ENCODE data around the gene LIN7A.

The LIN7A gene, protein sequence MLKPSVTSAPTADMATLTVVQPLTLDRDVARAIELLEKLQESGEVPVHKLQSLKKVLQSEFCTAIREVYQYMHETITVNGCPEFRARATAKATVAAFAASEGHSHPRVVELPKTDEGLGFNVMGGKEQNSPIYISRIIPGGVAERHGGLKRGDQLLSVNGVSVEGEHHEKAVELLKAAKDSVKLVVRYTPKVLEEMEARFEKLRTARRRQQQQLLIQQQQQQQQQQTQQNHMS

DNA sequence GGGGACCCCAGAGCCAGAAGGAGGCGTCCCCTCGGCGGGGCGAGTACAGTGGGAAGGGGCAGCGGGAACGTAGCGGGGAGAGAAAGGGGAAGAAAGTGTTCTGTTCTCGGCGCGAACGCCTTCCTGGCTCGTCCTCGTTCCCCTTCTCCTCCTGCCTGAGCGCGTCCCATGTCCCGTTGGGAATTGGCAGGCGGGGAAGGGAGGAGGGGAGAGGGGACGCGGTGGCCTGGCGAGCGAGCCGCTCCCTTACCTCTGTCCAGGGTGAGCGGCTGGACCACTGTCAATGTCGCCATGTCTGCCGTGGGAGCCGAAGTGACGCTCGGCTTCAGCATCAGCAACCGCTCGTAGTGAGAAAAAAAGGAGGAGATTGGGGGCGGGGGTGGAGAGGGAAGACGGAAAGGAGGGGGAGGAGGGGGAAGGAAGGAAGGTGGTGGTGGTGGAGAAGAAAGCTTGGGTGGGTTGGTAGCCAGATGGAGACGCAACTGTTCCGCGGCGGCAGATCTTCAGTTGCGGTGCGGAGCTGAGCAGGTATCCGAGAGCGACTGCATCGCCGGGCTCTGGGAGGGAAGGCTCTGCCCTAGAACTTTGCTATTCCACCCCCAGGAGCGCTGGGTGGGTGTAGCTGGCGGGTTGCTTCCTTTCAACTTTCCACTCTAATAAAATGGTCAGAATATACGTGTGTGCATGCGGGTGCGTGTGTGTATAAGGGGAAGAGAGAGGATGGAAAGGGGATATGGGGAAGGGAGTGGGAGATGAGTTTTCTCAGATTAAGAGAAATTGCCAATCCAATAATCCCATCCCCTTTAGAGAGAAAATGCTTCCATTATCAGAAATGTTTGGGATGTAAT, at the start of gene LIN7A:
Gene LIN7A, minus strand, starts transcription at position 544 of the 848 bp plus-strand sequence. Its CDS starts 212 bp downstream, at position 332.
- peak; percentile 52 for DNase-seq (ENCODE audit: low read depth)

DNA sequence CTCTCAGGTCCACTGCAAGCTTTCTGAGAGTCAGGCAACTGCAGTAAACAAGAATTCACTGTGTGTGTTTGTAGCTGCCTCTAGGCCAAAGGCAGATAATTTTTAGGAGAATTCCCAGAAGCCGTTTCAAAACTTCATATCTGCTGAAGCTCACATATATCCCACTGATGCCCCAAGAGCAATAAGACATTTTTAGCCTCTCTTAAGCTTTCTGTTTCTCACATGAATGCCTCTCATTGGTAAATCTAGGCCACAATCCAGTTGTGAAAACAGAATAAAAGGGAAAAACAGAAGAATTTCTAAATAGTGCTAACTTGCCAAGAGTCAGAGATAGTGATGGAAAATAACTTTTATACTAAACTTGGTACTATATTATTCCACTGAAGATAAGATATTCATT, 48.5 kb upstream of the LIN7A start:
- DNase-seq (ENCODE audit: low read depth): no peak

DNA sequence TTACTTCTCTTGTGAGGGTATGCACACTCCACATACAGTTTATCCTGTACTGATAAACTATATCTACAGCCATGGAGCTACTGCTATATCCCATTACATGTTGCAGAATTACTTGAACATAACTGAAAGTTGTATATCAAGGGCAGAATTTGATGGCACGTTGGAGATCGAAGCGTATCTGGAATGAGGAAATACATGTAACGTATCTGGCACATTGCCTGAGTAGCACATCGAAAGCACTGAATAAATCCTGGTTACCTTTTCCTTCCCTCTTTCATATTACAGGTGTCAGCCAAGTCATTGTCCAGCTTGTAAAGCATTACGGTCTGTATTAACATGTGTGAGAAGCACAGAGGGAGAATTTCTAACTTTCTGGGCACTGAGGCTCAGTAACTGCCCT, 42.1 kb upstream of the LIN7A start:
- DNase-seq (ENCODE audit: low read depth): no peak

DNA sequence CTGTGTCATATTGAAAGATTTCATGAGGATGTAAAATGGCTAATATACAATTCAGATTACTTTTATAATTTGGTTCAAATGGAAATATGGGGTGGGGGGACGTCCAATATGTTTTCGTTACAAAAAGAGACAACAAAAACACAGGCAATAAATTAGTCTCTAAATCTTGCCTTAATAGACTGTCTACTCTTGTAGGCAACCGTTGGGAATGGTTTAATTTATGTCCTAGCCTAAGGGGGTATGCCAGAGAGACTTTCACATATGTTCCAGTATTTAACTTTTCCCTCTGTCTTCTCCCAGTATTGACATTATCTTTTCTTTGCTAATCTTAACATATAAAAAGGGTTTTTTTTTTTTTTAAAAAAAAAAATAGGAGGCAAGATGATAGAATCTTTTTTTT, 41.5 kb upstream of the LIN7A start:
- DNase-seq (ENCODE audit: low read depth): no peak

DNA sequence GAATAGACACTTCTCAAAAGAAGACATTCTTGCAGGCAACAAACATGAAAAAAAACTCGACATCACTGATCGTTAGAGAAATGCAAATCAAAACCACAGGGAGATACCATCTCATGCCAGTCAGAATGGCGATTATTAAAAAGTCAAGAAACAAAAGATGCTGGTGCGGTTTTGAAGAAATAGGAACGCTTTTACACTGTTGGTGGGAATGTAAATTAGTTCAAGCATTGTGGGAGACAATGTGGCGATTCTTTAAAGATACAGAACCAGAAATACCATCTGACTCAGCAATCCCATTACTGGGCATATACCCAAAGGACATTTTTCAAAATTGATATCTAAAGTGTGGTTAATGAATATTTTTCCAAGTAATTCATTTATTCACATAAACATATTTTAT, 39.6 kb upstream of the LIN7A start:
- DNase-seq (ENCODE audit: low read depth): no peak

DNA sequence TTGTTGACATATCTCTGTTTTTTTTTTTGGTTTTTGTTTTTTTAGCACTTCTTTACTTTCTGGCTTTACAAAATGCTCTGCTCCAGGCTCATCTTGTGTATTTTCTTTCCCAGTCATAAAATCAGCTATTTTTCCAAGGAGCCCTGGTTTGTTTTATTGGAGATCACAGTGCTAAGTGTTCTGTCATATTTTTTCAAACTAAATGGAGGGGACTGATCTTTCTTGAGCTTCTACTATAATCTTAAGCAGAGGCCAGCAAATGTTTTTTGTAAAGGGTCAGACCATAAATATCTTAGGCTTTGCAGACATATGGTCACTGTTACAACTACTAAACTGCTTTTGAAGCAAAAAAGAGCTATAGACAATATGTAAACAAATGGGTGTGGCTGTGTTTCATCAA, 30.6 kb upstream of the LIN7A start:
- no peak for DNase-seq (ENCODE audit: low read depth)

DNA sequence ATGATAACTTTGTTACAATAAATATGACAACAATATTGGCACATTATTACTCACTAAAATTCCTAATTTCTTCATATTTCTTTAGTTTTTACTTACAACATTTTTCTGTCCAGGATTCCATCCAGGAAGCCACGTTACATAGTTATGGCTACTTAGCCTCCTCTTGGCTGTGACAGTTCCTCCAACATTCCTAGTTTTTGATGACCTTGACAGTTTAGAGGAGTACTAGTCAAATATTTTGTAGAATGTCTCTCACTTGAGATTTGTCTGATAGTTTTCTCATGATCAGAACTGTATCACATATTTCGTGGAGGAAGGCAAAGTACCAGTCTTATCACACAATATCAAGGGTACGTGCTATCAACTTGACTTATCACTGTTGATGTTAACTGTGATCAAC, 29.8 kb upstream of the LIN7A start:
- DNase-seq (ENCODE audit: low read depth): no peak

DNA sequence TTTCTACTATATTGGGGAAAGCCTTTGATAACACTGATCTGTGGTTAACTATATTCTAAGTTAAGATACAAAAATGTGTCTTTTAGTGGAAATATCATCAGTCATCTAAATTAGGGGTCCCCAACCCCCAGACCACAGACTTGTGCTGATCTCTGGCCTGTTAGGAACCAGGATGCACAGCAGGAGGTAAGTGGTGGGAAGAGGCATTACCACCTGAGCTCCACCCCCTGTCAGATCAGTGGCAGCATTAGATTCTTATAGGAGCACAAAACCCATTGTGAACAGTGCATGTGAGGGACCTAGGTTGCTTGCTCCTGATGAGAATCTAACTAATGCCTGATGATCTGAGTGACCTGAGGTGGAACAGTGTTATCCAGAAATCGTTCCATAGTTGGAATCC, 28.3 kb upstream of the LIN7A start:
- DNase-seq (ENCODE audit: low read depth): no peak

DNA sequence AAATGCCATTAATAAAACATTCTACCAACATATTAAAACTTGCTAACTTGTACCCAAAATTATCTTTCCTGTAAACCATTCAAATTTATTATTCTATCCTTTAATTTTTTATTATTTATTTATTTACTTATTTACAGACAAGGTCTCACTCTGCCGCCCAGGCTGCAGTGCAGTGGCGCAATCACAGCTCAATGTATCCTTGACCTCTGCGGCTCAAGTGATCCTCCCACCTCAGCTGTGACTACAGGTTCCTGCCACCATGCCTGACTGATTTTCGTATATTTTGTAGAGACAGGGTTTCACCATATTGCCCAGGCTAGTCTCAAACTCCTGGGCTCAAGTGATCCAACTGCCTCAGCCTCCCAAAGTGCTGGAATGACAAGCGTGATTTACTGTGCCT, 20.4 kb upstream of the LIN7A start:
- DNase-seq (ENCODE audit: low read depth): no peak

DNA sequence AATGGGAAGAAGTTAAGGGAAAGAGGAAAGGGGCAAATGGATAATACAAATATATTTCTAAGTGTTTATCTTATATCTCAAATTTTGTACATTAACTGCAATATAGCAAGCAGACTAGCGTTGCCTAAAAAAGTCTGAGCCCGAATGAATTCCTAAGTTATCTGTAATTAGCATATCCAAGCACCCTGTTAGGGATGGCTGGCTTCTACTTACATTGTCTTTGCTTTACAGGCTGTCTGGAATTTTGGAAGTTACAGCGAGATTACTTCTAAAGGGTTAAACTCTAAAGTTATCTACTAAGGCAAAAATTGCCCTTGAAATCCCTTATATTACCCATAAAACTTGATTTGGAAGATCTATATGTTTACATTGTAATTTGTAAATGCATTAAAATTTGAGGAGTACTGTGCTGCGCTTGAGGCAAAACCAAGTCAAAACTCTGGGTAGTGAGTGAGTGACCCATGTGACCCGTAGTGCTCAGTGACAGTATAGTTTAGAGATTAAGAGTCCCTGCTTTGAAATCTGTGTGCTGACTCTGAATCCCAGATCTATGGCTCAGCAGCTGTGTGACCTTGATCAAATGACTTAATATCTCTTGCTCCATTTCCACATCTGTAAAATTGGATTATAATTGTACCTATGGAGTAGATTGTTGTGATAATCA, 17.3 kb upstream of the LIN7A start:
- no peak for DNase-seq (ENCODE audit: low read depth)

DNA sequence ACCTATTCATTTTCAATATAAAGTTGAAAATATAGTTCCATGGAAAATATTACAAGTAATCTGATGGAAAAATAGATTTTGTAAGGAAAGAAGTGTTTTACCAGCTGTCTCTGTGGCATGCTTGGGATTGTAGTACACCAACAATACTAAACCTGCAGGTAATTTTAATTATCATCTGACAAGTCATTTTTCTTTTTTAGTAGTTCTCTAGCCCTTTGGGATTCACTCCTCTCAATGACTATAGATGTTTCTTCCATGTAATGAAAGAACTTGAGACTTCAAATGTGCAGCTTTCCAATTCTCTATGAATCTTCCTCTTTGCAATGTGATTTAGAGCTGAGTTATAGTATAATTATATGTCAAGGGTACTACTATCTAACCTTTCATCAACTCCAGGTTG, 14.7 kb upstream of the LIN7A start:
- no peak for DNase-seq (ENCODE audit: low read depth)

DNA sequence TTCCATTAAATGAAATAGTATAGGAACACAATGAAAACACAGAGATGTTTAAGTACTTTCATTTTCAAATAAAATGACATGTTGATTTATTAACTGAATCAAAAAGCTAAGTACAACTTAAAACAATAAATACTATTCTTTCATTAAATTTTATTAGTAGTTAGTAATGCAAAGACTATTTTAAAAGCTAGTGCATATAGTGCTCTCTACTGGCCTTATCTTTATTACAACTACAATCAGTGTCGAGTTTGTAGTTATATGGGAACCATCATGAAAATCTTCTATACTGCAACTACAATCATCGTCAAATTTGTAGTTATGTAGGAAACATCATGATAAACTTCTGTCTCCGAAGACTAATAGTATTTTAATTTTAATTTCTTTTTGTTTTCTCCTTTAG, 8.9 kb upstream of the LIN7A start:
- DNase-seq (ENCODE audit: low read depth): peak; percentile 42

DNA sequence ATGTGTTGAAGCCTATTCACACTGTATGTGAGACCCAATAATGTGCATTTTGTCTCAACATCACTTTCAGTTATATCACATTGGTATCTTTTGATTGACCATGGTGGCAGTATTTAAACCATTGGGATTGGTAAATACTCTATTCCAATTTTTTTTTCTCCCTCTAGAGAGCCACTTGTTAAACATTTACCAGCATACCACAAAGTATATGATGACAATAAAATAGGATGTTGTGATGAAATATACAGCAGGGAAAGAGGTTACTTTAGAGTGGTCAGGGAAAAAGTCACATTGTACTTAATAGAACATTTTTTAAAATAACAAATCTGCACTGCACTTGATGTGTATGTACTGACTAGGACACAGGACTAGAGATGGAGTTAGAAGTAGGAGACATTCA, 5.6 kb upstream of the LIN7A start:
- DNase-seq (ENCODE audit: low read depth): no peak

DNA sequence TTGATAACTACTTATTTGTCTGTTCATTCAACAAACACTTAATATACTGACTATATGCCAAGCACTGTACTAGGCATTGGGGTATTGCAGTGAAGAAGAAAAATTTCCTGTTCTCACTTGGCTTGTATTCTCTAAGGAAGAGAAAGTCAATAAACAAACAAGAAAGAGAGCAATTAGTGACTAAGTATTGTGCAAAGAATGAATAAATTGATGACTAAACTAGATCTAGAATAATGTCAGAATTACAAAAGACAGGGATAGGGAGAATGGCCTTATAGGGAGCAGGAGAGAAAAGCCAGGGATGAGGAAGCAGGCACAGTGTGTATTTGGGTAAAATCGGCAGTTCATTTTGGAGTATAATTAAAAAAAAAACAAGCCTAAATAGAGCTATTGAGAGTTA, 4.2 kb upstream of the LIN7A start:
- peak; percentile 17 for DNase-seq (ENCODE audit: low read depth)

DNA sequence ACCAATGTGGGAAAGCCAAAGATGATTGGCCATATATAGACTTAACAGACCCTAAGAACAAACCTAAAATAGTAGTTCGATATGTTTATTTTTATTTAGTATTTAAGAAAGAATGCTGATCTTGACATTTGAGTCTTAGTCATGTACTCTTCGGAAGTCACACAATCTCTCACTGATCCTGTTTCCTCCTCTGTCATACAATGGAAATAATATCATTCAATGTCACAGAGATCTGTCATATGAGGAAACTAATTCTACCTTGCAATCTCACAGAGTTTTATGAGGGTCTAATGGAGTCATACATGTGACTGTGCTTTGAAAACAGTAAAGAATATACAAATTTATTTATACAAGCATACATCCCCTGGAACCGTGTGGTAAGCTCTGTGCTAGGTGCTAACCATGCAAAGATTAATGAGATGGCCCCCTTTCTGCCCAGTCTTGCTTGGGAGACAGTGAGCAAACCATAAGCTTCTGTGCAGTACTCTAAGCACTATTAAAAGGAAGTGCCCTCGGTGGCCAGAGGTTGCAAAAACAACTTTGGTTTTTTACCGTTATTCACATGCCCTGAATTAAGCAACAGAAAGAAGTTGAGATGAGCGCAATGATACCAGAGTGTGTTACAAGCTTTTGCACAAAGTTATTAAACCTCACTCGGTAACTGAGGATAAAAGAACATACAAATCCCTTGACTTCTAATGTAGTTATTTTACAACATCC, 1.7 kb upstream of the LIN7A start:
- peak; percentile 26 for DNase-seq (ENCODE audit: low read depth)

DNA sequence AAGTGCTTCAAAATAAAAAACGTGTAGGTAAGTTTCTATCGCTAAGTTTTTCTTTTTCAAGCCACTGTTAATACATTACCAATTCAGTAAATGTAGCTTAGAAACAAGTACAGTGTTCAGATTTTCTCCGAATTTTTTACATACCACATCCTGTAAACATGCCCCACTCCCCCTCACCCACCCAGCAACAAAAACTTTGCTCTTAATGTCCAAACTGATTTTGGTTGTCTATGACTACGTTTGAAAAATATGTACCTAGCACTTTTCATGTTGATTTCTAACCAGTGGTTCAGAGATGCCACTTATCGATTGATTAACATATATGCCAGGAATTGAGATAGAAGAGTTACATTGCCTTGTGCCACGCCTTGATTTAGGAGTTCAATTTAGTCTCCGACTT, 663 bp upstream of the LIN7A start:
- DNase-seq (ENCODE audit: low read depth): no peak

DNA sequence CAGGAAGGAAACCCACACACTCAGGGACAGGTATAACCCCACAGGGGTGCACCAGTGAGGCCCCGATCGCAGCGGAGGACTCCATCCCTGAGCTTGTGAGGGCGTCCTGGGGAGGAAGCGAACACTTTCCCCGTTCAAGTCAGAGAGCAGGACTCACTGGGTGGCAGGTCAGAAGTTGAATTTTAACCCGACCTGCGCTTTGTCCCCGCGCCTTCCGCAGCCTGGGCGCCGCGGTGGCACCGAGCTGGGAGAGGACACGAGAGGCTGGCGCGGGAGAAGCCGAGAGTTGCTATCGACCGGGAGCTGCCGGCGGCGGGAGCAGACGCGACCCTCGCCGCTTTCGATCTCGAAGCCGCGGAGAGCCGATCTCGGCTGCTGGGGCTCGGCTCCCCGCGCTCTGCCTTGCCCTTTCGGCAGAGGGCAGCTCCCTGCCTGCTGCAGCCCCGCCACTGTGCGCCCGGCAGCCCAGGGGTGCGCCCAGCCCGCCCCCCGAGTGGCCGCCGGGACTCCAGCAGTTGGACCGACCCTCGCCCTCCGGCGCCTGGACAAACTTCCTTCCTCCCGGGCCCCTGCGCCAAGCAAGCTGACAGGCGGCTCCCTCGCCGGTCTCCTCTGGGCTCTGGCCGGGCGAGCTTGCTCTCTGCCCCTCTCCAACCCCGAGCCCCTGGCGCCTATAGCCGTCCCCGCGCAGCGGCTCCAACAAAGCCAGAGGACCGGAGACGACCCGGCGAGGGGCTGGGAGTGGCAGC, 918 bp downstream of the LIN7A start:
- peak; percentile 58 for DNase-seq (ENCODE audit: low read depth)

DNA sequence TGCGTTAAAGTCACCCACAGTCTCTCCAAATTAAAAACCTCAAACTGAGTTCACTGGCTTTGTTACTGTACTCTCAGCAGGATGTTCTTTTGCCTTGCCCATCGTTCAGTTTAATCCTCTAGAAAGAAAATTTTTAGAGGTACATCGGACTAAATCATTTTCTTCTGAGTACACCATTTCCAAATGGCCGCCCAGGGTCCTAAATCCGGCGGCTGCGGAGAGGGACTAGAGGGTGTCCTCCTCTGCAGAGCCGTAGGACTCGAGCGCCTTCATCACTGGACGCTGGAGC, 1.4 kb downstream of the LIN7A start:
- DNase-seq (ENCODE audit: low read depth): no peak

DNA sequence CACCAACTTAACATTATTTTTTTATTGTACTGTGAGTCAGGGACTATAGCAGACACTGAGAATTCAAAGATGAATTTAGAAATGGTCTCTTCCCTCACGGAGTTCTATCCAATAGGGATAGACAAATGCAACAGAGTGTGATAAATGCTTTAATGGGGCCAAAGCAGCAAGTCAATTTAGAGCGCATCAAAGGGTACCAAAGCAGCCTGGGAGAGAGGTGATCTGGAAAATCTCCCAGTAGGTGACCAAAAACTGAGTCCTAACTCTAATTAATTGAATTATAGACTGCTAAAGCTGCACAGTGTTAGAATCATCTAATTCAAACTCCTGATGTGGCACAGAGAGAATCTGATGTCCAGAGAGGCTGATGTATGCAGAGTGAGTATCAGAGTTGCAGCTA, 2.6 kb downstream of the LIN7A start:
- no peak for DNase-seq (ENCODE audit: low read depth)

DNA sequence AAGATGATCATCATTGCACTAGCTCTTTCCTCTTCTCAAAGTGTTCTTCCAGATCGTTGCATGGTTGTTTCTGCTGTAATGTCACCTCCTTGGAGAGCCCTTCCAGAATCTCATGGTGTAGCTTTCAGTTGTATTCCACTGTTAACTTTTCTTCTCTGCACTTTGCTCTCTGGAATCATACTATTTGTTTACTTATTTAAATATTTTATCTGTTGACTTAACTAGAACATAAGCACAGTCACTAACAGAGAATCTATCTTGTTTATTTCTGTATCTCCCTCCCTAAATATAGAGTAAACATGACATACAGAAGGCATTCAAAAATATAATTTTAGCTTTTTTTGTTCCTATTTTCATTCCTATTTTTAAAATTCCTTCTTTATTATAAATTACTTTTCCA, 11.8 kb downstream of the LIN7A start:
- DNase-seq (ENCODE audit: low read depth): no peak

DNA sequence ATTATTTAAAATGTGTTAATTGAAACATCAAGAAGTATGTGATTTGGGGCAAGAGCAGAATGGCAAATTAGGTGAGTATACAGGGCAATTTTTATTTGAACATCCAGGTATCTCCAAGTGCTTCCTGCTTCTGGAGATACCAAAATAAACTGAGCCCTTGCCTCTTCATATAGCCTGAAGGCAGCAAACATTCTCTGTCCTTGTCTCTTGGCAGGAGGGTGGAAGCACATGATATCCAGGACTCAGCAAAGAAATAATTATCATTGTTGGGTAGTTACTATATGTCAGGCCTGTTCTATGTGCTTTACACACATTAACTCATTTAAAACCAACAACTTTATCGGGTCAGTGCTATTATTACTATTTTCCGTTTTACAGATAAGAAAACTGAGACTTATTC, 12.5 kb downstream of the LIN7A start:
- peak; percentile 24 for DNase-seq (ENCODE audit: low read depth)

DNA sequence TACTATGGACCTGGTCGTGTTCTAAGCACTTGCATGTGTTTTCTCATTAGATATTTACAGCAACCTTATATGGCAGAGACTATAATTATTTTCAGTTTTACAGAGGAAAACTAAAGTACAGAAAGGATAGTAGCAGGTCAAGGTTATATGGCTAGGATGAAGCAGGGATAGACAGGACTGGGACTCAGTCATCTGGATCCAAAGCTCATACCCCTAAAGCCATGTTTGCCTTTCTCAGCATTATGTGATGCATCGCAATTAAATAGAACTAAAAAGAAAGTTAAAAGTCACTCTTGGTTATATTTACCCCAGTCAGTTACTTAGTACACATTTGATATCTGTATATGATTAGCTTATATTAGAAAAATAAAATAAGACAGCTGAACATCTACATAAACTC, 13.3 kb downstream of the LIN7A start:
- DNase-seq (ENCODE audit: low read depth): no peak

Measured in EH (cell line).